HepG2 (cell line): ENCODE results near the gene RERE.

Source experiments
- FOXO4 ChIP-seq: sonication (generic); formaldehyde crosslinking; conservative IDR thresholded peaks from 2 replicates; pipeline ENCODE4 v1.8.1; 2023; ENCODE audit warnings: missing genetic modification reagents
- KDM1A ChIP-seq: IDR thresholded peaks from 2 replicates; pipeline ENCODE4 v1.6.1; 2016; ENCODE audit warnings: missing compliant biosample characterization
- ZNF737 ChIP-seq: sonication (generic); formaldehyde crosslinking; IDR thresholded peaks from 2 replicates; pipeline ENCODE4 v1.5.0; 2020; ENCODE audit warnings: missing genetic modification reagents, mild to moderate bottlenecking, borderline replicate concordance
- TF ChIP-seq, protein P1 (sequence below): sonication (generic); formaldehyde crosslinking; IDR thresholded peaks from 2 replicates; pipeline ENCODE4 v1.4.0; 2020; ENCODE audit warnings: missing genetic modification reagents
- TF ChIP-seq, protein P2 (sequence below), 2 experiments: fragments of 450-650 bp in 1 of 2; sonication (generic) in 1 of 2; formaldehyde crosslinking in 1 of 2; IDR thresholded peaks; 2 replicates each; pipeline versions ENCODE4 v1.6.1 to v1.8.0; 2016 to 2022; ENCODE audit warnings: antibody characterized with exemption in 1 of 2, mild to moderate bottlenecking in 1 of 2, missing genetic modification reagents in 1 of 2

- TF ChIP-seq FOXO4 (no peak), ZNF737 (CRISPR knock-in tag) (no peak), KDM1A (CRISPR knock-in tag) (no peak)
- TF ChIP-seq, protein P1, sequence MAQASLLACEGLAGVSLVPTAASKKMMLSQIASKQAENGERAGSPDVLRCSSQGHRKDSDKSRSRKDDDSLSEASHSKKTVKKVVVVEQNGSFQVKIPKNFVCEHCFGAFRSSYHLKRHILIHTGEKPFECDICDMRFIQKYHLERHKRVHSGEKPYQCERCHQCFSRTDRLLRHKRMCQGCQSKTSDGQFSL = no peak
- TF ChIP-seq, protein P2, sequence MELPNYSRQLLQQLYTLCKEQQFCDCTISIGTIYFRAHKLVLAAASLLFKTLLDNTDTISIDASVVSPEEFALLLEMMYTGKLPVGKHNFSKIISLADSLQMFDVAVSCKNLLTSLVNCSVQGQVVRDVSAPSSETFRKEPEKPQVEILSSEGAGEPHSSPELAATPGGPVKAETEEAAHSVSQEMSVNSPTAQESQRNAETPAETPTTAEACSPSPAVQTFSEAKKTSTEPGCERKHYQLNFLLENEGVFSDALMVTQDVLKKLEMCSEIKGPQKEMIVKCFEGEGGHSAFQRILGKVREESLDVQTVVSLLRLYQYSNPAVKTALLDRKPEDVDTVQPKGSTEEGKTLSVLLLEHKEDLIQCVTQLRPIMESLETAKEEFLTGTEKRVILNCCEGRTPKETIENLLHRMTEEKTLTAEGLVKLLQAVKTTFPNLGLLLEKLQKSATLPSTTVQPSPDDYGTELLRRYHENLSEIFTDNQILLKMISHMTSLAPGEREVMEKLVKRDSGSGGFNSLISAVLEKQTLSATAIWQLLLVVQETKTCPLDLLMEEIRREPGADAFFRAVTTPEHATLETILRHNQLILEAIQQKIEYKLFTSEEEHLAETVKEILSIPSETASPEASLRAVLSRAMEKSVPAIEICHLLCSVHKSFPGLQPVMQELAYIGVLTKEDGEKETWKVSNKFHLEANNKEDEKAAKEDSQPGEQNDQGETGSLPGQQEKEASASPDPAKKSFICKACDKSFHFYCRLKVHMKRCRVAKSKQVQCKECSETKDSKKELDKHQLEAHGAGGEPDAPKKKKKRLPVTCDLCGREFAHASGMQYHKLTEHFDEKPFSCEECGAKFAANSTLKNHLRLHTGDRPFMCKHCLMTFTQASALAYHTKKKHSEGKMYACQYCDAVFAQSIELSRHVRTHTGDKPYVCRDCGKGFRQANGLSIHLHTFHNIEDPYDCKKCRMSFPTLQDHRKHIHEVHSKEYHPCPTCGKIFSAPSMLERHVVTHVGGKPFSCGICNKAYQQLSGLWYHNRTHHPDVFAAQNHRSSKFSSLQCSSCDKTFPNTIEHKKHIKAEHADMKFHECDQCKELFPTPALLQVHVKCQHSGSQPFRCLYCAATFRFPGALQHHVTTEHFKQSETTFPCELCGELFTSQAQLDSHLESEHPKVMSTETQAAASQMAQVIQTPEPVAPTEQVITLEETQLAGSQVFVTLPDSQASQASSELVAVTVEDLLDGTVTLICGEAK (IDR thresholded peaks at IDR 0.05) = no peak
- TF ChIP-seq, protein P2 (CRISPR knock-in tag; IDR thresholded peaks at IDR 0.05) = no peak
These were observed 136.5 kb downstream of the RERE start for GRCh38 chr1:8680664-8681650.
